D721Med (cell line): Measurements from ENCODE around the gene AHCYL2.

ENCODE experiments used
- DNase-seq: peaks from one replicate; pipeline ENCODE4 v3.0.0; 2011; ENCODE audit warnings: low spot score; ENCODE audit not compliant: insufficient read length
- FAIRE-seq: peaks from 2 replicates; lab custom pipeline; 2011; peaks lifted over from hg19 to GRCh38; lab: Jason Lieb, UNC
- CTCF ChIP-seq: IDR thresholded peaks from 2 replicates; pipeline ENCODE4 v1.5.1; 2012; ENCODE audit warnings: mild to moderate bottlenecking, control low read depth; ENCODE audit not compliant: insufficient read depth; ENCODE audit errors: missing control alignments

Gene AHCYL2

GRCh38 chr7:129421717-129422250 is 197.0 kb downstream of the AHCYL2 start:
- DNase-seq, result no peak
- FAIRE-seq, result no peak
- no peak for TF ChIP-seq CTCF

DNA sequence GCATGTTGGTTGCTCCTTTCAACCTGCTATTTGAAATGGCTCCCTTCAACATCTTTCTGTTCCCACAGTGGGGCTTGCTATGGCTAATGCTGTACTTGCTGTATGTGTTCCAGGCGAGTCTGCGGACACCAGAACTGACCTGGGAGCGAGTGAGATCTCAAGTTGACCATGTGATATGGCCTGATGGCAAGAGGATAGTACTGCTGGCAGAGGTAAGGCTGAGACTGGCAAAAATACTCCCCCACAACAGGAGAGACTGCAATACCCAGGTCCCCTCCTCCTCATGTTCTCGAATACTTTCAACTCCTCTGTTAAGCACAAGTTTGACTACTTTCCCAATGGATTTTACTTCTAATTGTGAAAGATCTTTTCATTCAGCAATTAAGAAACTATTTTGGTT is 197.9 kb downstream of the AHCYL2 start:
- FAIRE-seq (no peak), DNase-seq (no peak)
- TF ChIP-seq CTCF, result no peak

DNA sequence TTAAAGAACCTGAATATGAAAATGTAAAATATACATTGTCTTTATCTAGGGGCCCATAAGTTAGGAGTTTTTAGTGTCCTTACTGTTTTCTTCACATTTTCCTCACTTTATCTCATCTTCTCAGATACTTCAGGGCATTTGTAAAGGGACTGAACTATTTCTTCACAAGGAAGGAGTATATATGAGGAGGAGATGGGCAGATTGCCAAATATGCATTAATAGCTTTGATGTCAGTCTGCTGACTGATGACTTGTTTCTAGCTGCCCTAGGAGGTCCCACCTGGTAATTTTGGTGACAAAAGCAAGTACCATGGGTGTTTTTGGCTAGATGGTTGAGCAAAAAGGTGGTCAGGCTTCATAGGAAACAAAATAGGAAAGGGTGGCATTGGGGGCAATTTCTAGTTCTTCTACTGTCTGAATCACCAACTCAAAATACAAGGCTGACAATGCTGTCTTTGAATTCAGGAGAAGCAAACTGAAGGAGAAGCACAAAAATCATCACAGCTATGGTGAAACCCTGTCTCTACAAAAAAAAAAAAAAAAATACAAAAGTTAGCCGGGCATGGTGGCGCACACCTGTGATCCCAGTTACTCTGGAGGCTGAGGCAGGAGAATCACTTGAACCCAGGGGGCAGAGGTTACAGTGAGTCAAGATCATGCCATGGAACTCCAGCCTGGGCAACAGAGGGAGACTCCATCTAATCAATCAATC is 199.0 kb downstream of the AHCYL2 start:
- FAIRE-seq (no peak), DNase-seq (no peak)
- no peak for TF ChIP-seq CTCF

- FAIRE-seq (no peak), DNase-seq (no peak)
- TF ChIP-seq CTCF, result no peak
These were observed 201.7 kb downstream of the AHCYL2 start for GRCh38 chr7:129426482-129426881.

DNA sequence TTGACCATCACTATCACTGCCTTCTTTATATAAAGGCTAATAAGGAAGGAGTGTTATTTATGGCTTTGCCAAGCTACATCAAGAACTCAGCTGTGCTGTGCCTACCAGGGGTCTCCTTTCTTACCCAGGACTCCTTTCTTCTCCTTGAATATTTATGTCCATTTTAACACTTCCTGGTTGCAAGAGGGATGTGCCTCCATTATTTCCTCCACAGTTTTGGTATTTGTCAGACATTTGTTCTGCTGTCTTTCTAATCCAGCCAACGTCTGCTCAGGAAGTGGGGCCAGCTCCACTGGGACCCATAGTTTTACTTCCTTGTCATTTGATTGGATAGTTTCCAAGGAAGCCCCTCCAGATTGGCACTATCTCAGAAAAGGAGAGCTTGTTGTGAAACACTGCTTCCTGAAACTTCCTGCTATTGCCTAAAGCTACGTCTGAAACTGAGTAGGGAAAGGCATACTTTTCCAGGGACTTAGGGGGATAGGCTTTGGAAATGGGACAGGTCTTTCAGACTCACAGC is 202.8 kb downstream of the AHCYL2 start:
- DNase-seq, result no peak
- no peak for FAIRE-seq
- no peak for TF ChIP-seq CTCF

DNA sequence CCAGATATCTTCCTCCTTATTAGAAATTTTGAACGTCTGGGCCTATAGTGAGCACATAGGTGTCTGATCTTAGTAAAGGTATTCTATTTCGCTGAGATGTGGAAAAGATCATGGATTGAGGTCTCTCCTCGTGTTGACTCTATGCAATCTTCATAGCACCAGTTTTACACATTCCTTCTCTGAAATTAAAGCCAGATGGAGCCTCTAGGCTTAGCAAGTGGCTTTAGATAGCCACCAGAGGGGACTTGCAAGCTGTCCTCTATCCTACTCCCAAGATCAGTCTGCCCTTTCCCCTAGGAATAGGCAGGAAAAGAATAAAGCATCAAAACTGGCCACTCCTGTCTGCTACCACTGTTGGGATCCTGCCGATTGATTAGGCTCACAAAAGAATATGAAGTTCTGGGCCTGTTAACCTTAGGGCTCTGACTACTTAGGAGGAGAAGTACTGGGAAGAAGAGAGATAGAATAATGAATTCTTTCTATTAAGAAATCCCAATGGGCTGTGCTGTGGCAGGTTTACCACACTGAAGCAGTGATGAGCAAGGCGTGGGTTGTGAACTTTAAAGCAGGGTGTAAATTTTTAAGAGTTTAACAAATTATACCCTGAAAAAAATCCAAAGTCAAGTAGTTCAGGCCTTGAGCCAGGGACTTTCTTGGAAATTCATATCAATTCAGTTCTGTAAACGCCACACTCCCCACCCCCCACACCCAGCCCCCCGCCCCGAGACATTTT is 207.2 kb downstream of the AHCYL2 start:
- TF ChIP-seq CTCF, result no peak

More for the DNA sequence above, 207.2 kb downstream of the AHCYL2 start:
- FAIRE-seq (no peak), DNase-seq (no peak)
